GM18526 (cell line): ENCODE results near the gene MPRIP.

Experiments
- POLR2A ChIP-seq: IDR thresholded peaks from 3 replicates; pipeline ENCODE4 v1.6.1; 2011; ENCODE audit not compliant: insufficient read length; ENCODE audit errors: extremely low read depth

Gene MPRIP

GRCh38 chr17:17059301-17059890, 17.1 kb downstream of the MPRIP start:
- no peak for TF ChIP-seq POLR2A

- no peak for TF ChIP-seq POLR2A
Observed at GRCh38 chr17:17060001-17060922, 18.0 kb downstream of the MPRIP start.

GRCh38 chr17:17060930-17061329, 18.7 kb downstream of the MPRIP start:
- TF ChIP-seq POLR2A = no peak

- no peak for TF ChIP-seq POLR2A
Observed at GRCh38 chr17:17061516-17061915, 19.3 kb downstream of the MPRIP start.

- no peak for TF ChIP-seq POLR2A
Observed at GRCh38 chr17:17062356-17062755, 20.1 kb downstream of the MPRIP start.

GRCh38 chr17:17062866-17063265, 20.6 kb downstream of the MPRIP start:
- TF ChIP-seq POLR2A = no peak

GRCh38 chr17:17063546-17064122, 21.4 kb downstream of the MPRIP start:
- TF ChIP-seq POLR2A = no peak

- no peak for TF ChIP-seq POLR2A
Observed at GRCh38 chr17:17064322-17064721, 22.1 kb downstream of the MPRIP start.

- TF ChIP-seq POLR2A = no peak
Observed at GRCh38 chr17:17066021-17066420, 23.8 kb downstream of the MPRIP start.

GRCh38 chr17:17067257-17067656, 25.0 kb downstream of the MPRIP start:
- TF ChIP-seq POLR2A = no peak

GRCh38 chr17:17069849-17070248, 27.6 kb downstream of the MPRIP start:
- no peak for TF ChIP-seq POLR2A

- TF ChIP-seq POLR2A = no peak
Observed at GRCh38 chr17:17070931-17071330, 28.7 kb downstream of the MPRIP start.

- no peak for TF ChIP-seq POLR2A
Observed at GRCh38 chr17:17071531-17072360, 29.5 kb downstream of the MPRIP start.

- no peak for TF ChIP-seq POLR2A
Observed at GRCh38 chr17:17072546-17072945, 30.3 kb downstream of the MPRIP start.

GRCh38 chr17:17073030-17073564, 30.8 kb downstream of the MPRIP start:
- no peak for TF ChIP-seq POLR2A
